Muscle of back (tissue), 10 donors: Measurements from ENCODE around the gene C15orf61. TPM values are rescaled to one million over a fixed set of nuclear protein-coding genes. Genes with fewer than 3 reads are reported as not detected.

Experiments
- polyA plus RNA-seq, 10 donors: library from polyadenylated mRNA; unstranded; fragments of 120-200 nt; gene quantifications; one replicate each; pipeline ENCODE4 v1.2.1, GENCODE V29; 2013; ENCODE audit not compliant: insufficient read length in 10 of 10

Gene C15orf61
- polyA plus RNA-seq, 10 donors, result 6.4 to 8.8 (median 7.6) TPM

Other genes starting within 250 kb of the C15orf61 start
- gene MAP2K5, start 21.6 kb downstream of the C15orf61 start, polyA plus RNA-seq, result 10 to 100 TPM; 14.6 to 22.9 (median 19.6) TPM